HG02970 (cell line): ENCODE measurements around the gene FADS3.

Experiments
- ATAC-seq: cut with Tn5 transposase; IDR thresholded peaks from one replicate; pipeline ENCODE4 v1.9.1; 2021; ENCODE audit warnings: mild to moderate bottlenecking, moderate library complexity, moderate number of reproducible peaks; ENCODE audit not compliant: unreplicated experiment, low FRiP score

Gene FADS3

GRCh38 chr11:61900251-61900650 lies 8.9 kb upstream of the FADS3 start:
- ATAC-seq: no peak

- ATAC-seq: no peak
Observed at GRCh38 chr11:61899146-61899841, 7.9 kb upstream of the FADS3 start.

- ATAC-seq: no peak
Observed at GRCh38 chr11:61898247-61898582, 6.9 kb upstream of the FADS3 start.

GRCh38 chr11:61897387-61898246 lies 6.3 kb upstream of the FADS3 start:
- no peak for ATAC-seq

- no peak for ATAC-seq
Observed at GRCh38 chr11:61896665-61897386, 5.5 kb upstream of the FADS3 start.

- no peak for ATAC-seq
Observed at GRCh38 chr11:61895718-61896059, 4.3 kb upstream of the FADS3 start.

- ATAC-seq: no peak
Observed at GRCh38 chr11:61895046-61895717, 3.8 kb upstream of the FADS3 start.

- no peak for ATAC-seq
Observed at GRCh38 chr11:61893981-61894380, 2.6 kb upstream of the FADS3 start.

- peak; percentile 11 for ATAC-seq
Observed at GRCh38 chr11:61892085-61892370, 683 bp upstream of the FADS3 start.

- no peak for ATAC-seq
Observed at GRCh38 chr11:61890529-61891330, 615 bp downstream of the FADS3 start.

GRCh38 chr11:61889831-61890230 lies 1.5 kb downstream of the FADS3 start:
- ATAC-seq: no peak

- no peak for ATAC-seq
Observed at GRCh38 chr11:61888590-61888989, 2.8 kb downstream of the FADS3 start.

GRCh38 chr11:61887839-61888494 lies 3.4 kb downstream of the FADS3 start:
- no peak for ATAC-seq

- no peak for ATAC-seq
Observed at GRCh38 chr11:61886643-61887042, 4.7 kb downstream of the FADS3 start.

GRCh38 chr11:61885784-61886580 lies 5.4 kb downstream of the FADS3 start:
- no peak for ATAC-seq

- no peak for ATAC-seq
Observed at GRCh38 chr11:61885166-61885778, 6.1 kb downstream of the FADS3 start.

GRCh38 chr11:61883947-61884346 lies 7.4 kb downstream of the FADS3 start:
- no peak for ATAC-seq

GRCh38 chr11:61883327-61883726 lies 8.0 kb downstream of the FADS3 start:
- no peak for ATAC-seq

GRCh38 chr11:61882879-61883278 lies 8.5 kb downstream of the FADS3 start:
- ATAC-seq: no peak
